K562 (cell line): Measurements from ENCODE around the gene PLEKHB1. TPM values are rescaled to one million over a fixed set of nuclear protein-coding genes. Genes with fewer than 3 reads are reported as not detected.
A peak's percentile ranks its signal among the peaks of the same experiment; 100 is the strongest.

ENCODE experiments used
- CBFB ChIP-seq: sonication (generic); formaldehyde crosslinking; IDR thresholded peaks from 2 replicates; pipeline ENCODE4 v1.4.0; 2020; ENCODE audit warnings: mild to moderate bottlenecking, missing genetic modification reagents
- CREB1 ChIP-seq, 2 experiments: sonication (generic) in 1 of 2; formaldehyde crosslinking in 1 of 2; IDR thresholded peaks; 2 replicates each; pipeline versions ENCODE4 v1.6.1 to v1.8.0; 2012 to 2022; ENCODE audit warnings: inconsistent platforms in 1 of 2, mild to moderate bottlenecking in 1 of 2, missing genetic modification reagents in 1 of 2, moderate library complexity in 1 of 2
- CREBBP ChIP-seq: IDR thresholded peaks from one replicate; pipeline ENCODE4 v1.6.1; 2012; ENCODE audit warnings: low read depth, mild to moderate bottlenecking, control low read depth, inconsistent platforms, low read length
- FOXK2 ChIP-seq, 2 experiments: fragments of 450-650 bp; IDR thresholded peaks in 1 of 2; conservative IDR thresholded peaks in 1 of 2; 2 replicates each; pipeline ENCODE4 v1.6.1; 2016; ENCODE audit warnings: low read depth in 2 of 2, mild to moderate bottlenecking in 1 of 2
- HOXB6 ChIP-seq: fragments of 250-450 bp; sonication (Bioruptor Pico); IDR thresholded peaks from 2 replicates; pipeline ENCODE4 v1.5.1; 2022; ENCODE audit warnings: mild to moderate bottlenecking, borderline replicate concordance
- JUN ChIP-seq, 2 experiments: sonication (generic) in 1 of 2; formaldehyde crosslinking in 1 of 2; IDR thresholded peaks; 2 replicates each; pipeline versions ENCODE4 v1.6.1 to v1.8.0; 2012 to 2022; ENCODE audit warnings: borderline replicate concordance in 2 of 2, mild to moderate bottlenecking in 2 of 2, improper control_type of control experiment in 1 of 2, low read depth in 1 of 2, low read length in 1 of 2, missing genetic modification reagents in 1 of 2
- KHSRP ChIP-seq: fragments of 450-650 bp; IDR thresholded peaks from 2 replicates; pipeline ENCODE4 v1.6.1; 2017
- L3MBTL2 ChIP-seq: fragments of 450-650 bp; IDR thresholded peaks from 2 replicates; pipeline ENCODE4 v1.6.1; 2016; ENCODE audit warnings: mild to moderate bottlenecking, moderate library complexity
- NFIC ChIP-seq: fragments of 450-650 bp; IDR thresholded peaks from 2 replicates; pipeline ENCODE4 v1.6.1; 2017; ENCODE audit warnings: mild to moderate bottlenecking, inconsistent platforms
- PPARD ChIP-seq: fragments of 250-450 bp; sonication (Bioruptor Pico); IDR thresholded peaks from 2 replicates; pipeline ENCODE4 v1.8.0; 2022; ENCODE audit warnings: inconsistent platforms, mild to moderate bottlenecking, moderate library complexity
- RFX7 ChIP-seq: fragments of 250-450 bp; sonication (Bioruptor Pico); IDR thresholded peaks from 2 replicates; pipeline ENCODE4 v1.5.1; 2021; ENCODE audit warnings: mild to moderate bottlenecking
- SOX6 ChIP-seq: fragments of 450-650 bp; IDR thresholded peaks from 2 replicates; pipeline ENCODE4 v1.6.1; 2014; ENCODE audit warnings: mild to moderate bottlenecking
- ZNF3 ChIP-seq: fragments of 250-450 bp; sonication (Bioruptor Pico); IDR thresholded peaks from 2 replicates; pipeline ENCODE4 v1.5.0; 2021; ENCODE audit warnings: mild to moderate bottlenecking, moderate library complexity
- ZNF780A ChIP-seq: fragments of 250-450 bp; sonication (Bioruptor Pico); IDR thresholded peaks from 2 replicates; pipeline ENCODE4 v1.5.0; 2021; ENCODE audit warnings: mild to moderate bottlenecking
- polyA plus RNA-seq, 8 experiments: library from polyadenylated mRNA; depleted of rRNA in 4 of 8; stranded (reverse) in 5 of 8; unstranded in 3 of 8; fragments of >200 nt; fragmentation: Nextera tagmentation in 2 of 8; fragmentation: Illumina TruSeq in 1 of 8; extraction: Ambion mirVana in 2 of 8; extraction: Trizol in 1 of 8; gene quantifications; 2 replicates each; pipeline versions ENCODE4 v1.2.1 to v1.2.3, GENCODE V29; 2011 to 2014; ENCODE audit warnings: inconsistent platforms in 1 of 8, missing spikeins in 1 of 8
- total RNA-seq, 7 experiments: library from RNA; depleted of rRNA in 6 of 7; stranded (reverse); fragments of >200 nt in 6 of 7; fragmentation: Illumina TruSeq in 2 of 7; extraction: Trizol in 2 of 7; gene quantifications; 2 replicates each; pipeline versions ENCODE4 v1.2.1 to v1.2.3, GENCODE V29; 2011 to 2021; ENCODE audit warnings: low replicate concordance in 1 of 7
- TF ChIP-seq, protein P1 (sequence below): fragments of 450-650 bp; formaldehyde crosslinking; conservative IDR thresholded peaks from 2 replicates; pipeline ENCODE4 v1.4.0; 2022; ENCODE audit warnings: mild to moderate bottlenecking, missing genetic modification characterization
- TF ChIP-seq, protein P2 (sequence below): fragments of 450-650 bp; formaldehyde crosslinking; IDR thresholded peaks from 2 replicates; pipeline ENCODE4 v1.4.0; 2020; ENCODE audit warnings: mild to moderate bottlenecking, moderate library complexity
- TF ChIP-seq, protein P3 (sequence below), 2 experiments: fragments of 450-650 bp; formaldehyde crosslinking in 1 of 2; IDR thresholded peaks; 2 replicates each; pipeline versions ENCODE4 v1.4.0 to v1.6.1; 2014 to 2020; ENCODE audit warnings: mild to moderate bottlenecking in 2 of 2, borderline replicate concordance in 1 of 2, low read depth in 1 of 2

PLEKHB1 gene
- total and polyA plus RNA-seq, 9 of the 15 experiments (the other 6 are each of a cell fraction or from before 2014, with no cell fraction given) = 0.07 to 0.62 (median 0.17) TPM; not detected in 2

DNA sequence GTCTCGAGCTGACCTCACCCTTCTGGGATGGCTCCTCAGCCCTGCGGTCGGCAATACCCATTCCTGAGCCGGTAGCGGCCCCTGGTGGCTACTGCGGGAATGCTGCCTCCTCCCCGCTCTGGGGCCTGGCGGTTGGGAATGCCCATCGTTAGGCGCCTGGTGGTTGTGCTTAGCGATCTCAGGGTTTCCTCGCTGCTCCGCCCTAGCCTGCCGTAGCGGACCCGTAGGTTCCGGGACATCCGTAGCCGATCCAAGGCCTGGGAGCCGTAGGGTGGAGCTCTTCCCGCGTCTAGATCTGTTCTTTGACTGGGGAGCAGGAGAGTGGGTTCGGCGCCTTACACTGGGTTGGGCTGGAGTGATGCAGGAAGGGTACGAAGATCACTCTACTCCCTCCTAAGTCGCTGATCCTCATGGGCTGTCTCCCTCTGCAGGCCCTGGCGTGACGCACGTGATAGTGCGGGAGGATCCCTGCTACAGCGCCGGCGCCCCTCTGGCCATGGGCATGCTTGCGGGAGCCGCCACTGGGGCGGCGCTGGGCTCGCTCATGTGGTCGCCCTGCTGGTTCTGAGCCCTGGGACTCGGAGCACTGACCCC is 14.8 kb downstream of the PLEKHB1 start (continued):
- TF ChIP-seq JUN (IDR thresholded peaks at IDR 0.05; ENCODE audit: borderline replicate concordance, low read depth, low read length) (0 out of 2 replicates have a peak, but pooled peaks have one; percentile 9), JUN (CRISPR knock-in tag; IDR thresholded peaks at IDR 0.05; ENCODE audit: borderline replicate concordance) (no peak), HOXB6 (no peak), NFIC (0 out of 2 replicates have a peak, but pooled peaks have one; percentile 3), ZNF3 (CRISPR knock-in tag) (no peak), ZNF780A (no peak), SOX6 (no peak), CREBBP (no peak), CREB1 (IDR thresholded peaks at IDR 0.05) (no peak), CREB1 (CRISPR knock-in tag; IDR thresholded peaks at IDR 0.05) (no peak), FOXK2 (conservative IDR thresholded peaks at IDR 0.05 in 1 of 2, IDR thresholded peaks at IDR 0.05 in 1 of 2; ENCODE audit: low read depth in 2 of 2) (no peak), CBFB (CRISPR knock-in tag) (peak; percentile 96), RFX7 (CRISPR knock-in tag) (no peak), L3MBTL2 (0 out of 2 replicates have a peak, but pooled peaks have one; percentile 37), PPARD (no peak), KHSRP (no peak)
- TF ChIP-seq, protein P1, sequence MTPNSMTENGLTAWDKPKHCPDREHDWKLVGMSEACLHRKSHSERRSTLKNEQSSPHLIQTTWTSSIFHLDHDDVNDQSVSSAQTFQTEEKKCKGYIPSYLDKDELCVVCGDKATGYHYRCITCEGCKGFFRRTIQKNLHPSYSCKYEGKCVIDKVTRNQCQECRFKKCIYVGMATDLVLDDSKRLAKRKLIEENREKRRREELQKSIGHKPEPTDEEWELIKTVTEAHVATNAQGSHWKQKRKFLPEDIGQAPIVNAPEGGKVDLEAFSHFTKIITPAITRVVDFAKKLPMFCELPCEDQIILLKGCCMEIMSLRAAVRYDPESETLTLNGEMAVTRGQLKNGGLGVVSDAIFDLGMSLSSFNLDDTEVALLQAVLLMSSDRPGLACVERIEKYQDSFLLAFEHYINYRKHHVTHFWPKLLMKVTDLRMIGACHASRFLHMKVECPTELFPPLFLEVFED (CRISPR knock-in tag) = no peak
- TF ChIP-seq, protein P2, sequence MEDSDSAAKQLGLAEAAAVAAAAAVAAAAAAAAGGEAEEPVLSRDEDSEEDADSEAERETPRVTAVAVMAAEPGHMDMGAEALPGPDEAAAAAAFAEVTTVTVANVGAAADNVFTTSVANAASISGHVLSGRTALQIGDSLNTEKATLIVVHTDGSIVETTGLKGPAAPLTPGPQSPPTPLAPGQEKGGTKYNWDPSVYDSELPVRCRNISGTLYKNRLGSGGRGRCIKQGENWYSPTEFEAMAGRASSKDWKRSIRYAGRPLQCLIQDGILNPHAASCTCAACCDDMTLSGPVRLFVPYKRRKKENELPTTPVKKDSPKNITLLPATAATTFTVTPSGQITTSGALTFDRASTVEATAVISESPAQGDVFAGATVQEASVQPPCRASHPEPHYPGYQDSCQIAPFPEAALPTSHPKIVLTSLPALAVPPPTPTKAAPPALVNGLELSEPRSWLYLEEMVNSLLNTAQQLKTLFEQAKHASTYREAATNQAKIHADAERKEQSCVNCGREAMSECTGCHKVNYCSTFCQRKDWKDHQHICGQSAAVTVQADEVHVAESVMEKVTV (CRISPR knock-in tag) = peak; percentile 93
- TF ChIP-seq, protein P3, sequence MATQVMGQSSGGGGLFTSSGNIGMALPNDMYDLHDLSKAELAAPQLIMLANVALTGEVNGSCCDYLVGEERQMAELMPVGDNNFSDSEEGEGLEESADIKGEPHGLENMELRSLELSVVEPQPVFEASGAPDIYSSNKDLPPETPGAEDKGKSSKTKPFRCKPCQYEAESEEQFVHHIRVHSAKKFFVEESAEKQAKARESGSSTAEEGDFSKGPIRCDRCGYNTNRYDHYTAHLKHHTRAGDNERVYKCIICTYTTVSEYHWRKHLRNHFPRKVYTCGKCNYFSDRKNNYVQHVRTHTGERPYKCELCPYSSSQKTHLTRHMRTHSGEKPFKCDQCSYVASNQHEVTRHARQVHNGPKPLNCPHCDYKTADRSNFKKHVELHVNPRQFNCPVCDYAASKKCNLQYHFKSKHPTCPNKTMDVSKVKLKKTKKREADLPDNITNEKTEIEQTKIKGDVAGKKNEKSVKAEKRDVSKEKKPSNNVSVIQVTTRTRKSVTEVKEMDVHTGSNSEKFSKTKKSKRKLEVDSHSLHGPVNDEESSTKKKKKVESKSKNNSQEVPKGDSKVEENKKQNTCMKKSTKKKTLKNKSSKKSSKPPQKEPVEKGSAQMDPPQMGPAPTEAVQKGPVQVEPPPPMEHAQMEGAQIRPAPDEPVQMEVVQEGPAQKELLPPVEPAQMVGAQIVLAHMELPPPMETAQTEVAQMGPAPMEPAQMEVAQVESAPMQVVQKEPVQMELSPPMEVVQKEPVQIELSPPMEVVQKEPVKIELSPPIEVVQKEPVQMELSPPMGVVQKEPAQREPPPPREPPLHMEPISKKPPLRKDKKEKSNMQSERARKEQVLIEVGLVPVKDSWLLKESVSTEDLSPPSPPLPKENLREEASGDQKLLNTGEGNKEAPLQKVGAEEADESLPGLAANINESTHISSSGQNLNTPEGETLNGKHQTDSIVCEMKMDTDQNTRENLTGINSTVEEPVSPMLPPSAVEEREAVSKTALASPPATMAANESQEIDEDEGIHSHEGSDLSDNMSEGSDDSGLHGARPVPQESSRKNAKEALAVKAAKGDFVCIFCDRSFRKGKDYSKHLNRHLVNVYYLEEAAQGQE (IDR thresholded peaks at IDR 0.05; ENCODE audit: borderline replicate concordance) = peak; percentile 92
- TF ChIP-seq, protein P3 (CRISPR knock-in tag; IDR thresholded peaks at IDR 0.05; ENCODE audit: low read depth) = no peak
